Adrenal gland (tissue), 5 donors: ENCODE measurements around the gene STPG1.

ENCODE experiments used
- CTCF ChIP-seq, 6 experiments: fragments of 450-650 bp in 4 of 6; fragments of 200-600 bp in 2 of 6; sonication (generic) in 1 of 6; IDR thresholded peaks; 1 replicate in 5 of 6; 2 replicates in 1 of 6; pipeline versions ENCODE4 v1.5.1 to v1.8.0; 2016 to 2021; ENCODE audit warnings: antibody characterized with exemption in 6 of 6, mild to moderate bottlenecking in 2 of 6, moderate library complexity in 1 of 6
- POLR2A ChIP-seq, 2 donors: fragments of 450-650 bp; IDR thresholded peaks; one replicate each; pipeline ENCODE4 v1.6.1; 2017; ENCODE audit warnings: antibody characterized with exemption in 2 of 2, mild to moderate bottlenecking in 2 of 2, moderate library complexity in 1 of 2
- donor health status: DM: no; HTN: no; CAD: no.

- no peak for TF ChIP-seq POLR2A (IDR thresholded peaks at IDR 0.05)
- no peak for TF ChIP-seq CTCF (IDR thresholded peaks at IDR 0.05)
Measured at GRCh38 chr1:24319312-24319863, 94.2 kb downstream of the STPG1 start, which contains the start of gene GRHL3.
